Daoy (cell line): ENCODE results near the gene PTPRN2. TPM values are rescaled to one million over a fixed set of nuclear protein-coding genes. Genes with fewer than 3 reads are reported as not detected.

ENCODE experiments used
- DNase-seq: peaks from one replicate; pipeline ENCODE4 v3.0.0-alpha.2; 2015; ENCODE audit warnings: low read depth
- total RNA-seq: library from RNA; depleted of rRNA; stranded (reverse); fragments of >200 nt; shearing (Covaris generic); gene quantifications from 2 replicates; pipeline ENCODE4 v1.2.3, GENCODE V29; 2014

The PTPRN2 gene
- total RNA-seq, 1 experiment from 2014 or later = 8.3 TPM

DNA sequence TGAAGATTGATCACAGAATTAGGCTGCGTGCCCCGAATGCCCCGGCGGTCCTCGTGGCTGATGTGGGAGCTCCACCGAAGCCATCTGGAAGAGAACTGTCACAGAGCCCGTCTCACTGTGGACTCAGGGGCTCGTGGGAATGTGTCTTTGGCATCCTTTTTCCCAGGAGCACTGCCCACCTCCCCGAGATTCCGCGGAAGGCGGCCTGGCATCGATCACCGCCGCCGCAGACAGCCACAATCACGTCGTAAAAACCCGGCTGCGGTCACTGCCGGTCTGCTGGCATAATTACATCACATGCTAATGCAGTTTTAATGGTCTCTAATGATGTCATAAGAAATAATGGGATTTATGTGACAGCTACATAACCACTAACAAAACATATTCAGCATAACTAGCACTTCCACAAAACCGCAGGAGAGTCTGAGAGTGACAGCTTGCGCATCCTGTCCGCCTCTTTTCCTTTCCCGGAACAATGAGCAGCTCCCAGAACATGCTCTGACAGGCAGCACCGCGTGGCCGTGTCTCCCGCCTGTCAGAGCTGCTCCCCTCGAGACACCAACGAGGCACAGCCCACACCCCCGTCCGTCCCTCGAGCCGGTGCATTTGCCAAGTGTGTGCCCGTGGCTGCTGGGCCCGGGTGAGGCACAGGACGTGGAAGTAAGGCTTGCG lies 490.0 kb downstream of the PTPRN2 start:
- DNase-seq = peak; percentile 55

DNA sequence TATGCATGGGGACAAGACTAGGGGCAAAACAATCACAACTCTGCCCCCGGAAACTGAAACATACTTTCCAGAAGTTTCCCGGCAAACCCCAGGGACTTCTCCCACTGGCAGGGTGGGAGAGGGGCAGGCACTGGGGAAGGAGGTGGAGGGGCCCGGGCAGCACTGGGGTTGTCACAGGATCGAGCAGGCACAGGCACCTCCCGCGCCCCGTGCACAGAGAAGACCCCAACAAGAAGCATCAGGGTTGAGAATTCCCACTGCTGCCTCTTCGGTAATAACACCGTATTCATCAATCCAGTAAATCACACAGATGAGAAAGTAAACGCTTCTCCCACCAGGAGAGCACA lies 490.5 kb downstream of the PTPRN2 start:
- DNase-seq = no peak

DNA sequence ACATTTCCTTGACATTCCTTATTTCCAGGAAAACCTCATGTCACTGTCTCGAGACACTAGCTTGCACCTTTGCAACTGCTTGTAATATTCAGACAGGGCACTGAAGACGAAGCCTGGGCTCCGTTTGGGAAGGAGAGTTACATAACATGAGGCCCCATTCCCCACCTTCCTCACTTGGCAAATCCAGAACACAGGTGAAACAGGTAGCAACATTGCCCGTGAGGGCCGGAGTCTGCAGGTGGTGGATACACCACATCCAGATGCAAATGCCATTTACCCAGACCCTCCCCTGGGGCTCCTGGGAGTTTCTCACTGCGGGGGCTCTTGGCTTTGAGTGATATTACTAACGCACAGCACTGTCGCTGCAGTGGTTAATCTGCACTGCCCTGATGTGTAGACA lies 491.0 kb downstream of the PTPRN2 start:
- DNase-seq = no peak

DNA sequence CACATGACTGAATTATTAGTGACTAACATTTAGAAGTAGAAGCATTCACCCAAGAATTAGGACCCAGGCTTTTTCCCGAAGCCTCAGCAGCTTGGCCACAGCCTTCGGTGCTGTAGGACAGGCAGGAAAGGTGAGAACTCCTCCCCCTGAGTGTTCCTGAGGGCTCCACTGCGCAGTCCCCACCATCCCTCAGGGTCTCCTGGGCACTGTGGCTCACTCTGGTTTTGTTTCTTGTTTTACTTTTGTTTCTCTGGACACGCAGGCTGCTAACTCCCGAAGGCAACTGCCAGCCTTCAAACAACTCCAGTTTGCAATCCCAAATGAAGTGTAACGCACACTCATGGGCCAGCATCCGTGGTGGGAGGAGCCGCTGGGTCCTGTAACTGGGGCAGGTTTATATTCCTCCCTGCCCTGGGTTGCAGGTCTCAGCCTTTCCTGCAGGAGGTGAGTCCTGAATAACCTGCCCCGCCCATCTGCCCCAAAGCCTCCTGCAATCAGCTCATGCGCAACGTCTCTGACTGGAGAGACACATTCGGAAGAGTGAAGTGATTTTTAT lies 492.9 kb downstream of the PTPRN2 start:
- no peak for DNase-seq

DNA sequence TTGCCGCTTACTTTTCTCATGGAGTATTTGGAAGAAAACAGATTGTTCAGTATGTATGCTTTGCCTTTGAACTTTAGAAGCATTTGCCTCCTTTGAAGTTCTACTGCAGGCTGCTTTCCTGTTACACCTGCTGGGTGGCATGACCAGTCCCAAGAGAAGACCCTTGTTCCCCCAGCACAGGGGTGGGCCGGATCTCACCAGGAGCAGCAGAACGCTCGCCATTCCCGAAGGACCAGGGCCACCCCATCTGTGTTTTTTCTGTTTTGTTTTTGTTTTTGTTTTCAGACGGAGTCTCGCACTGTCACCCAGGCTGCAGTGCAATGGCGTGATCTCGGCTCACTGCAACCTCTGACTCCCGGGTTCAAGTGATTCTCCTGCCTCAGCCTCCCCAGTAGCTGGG lies 493.6 kb downstream of the PTPRN2 start:
- DNase-seq = no peak

DNA sequence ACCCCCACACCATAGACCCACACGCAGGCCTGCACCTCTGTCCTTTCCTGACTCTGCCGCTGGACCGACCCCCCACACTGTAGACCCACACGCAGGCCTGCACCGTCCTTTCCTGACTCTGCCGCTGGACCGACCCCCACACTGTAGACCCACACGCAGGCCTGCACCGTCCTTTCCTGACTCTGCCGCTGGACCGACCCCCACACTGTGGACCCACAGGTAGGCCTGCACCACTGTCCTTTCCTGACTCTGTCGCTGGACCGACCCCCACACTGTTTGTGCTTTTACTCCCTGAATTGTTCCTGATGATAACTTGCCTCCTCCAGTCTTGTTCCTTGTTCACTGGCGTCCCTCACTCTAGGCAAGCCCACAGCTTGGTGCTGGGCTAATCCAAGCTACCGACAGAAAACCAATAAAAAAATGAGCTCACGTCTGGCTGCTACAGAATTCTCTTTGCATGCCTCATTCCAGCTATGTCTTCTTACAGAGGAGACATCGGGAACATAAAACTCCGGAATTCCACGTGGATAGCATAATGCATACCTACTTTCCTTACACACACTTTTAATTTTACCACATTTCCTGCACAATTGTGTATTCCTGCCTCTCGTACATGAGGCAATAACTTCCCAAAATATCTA lies 494.3 kb downstream of the PTPRN2 start:
- DNase-seq = no peak

DNA sequence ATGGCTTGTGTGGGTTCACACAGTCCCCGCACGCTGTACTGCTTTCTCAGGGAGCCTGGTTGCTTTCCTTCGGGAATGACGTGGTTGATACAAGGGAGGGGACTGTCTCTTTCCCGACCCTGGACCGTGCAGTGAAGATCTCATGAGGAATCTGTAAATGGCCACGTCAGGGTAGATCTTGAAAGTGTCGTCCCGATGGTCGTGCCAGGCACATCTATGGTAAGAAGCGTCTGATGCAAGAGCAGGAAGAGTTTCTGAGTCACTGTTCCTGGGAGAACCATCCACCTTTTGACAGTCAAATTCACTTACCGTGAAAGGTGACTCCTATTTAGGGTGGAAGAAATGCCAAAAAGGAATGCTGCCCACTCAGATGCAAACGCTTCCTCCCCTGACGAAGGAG lies 500.4 kb downstream of the PTPRN2 start:
- DNase-seq = no peak

DNA sequence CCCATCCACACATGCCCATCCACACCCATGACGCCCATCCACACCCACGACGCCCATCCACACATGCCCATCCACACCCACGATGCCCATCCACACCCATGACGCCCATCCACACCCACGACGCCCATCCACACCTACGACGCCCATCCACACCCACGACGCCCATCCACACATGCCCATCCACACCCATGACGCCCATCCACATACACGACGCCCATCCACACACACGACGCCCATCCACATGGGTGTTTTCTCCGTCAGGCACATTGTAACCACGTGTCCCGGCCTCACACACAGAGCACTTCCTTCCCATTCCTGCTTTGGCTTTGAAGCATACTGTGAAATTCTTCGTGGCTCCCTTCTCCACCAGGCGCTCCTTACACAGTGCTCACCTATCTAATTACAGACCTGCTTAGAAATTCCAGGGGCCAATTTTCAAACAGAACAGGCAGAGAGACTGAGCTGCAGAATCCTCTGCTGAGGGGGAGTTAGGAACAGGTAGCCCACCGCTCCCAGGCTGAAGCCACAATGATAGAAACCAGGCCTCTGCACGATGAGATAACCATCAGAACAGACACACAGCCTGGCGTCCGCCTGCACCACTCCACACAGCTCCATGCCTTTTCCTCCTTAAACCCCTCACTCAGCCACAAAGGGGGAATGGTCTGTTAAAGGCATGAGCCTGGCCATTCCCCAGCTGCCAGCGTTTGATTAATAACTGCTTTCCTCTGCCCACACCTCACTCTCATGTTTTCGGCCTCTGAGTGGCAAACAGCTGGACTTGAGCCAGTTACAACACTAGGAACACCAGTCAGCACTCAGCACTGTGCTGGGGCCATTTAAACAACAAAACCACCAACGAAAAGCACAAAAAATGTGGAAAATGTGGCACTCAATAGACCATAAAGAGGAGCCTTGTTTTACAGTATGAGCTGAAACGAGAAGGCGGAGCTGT lies 501.6 kb downstream of the PTPRN2 start:
- no peak for DNase-seq

DNA sequence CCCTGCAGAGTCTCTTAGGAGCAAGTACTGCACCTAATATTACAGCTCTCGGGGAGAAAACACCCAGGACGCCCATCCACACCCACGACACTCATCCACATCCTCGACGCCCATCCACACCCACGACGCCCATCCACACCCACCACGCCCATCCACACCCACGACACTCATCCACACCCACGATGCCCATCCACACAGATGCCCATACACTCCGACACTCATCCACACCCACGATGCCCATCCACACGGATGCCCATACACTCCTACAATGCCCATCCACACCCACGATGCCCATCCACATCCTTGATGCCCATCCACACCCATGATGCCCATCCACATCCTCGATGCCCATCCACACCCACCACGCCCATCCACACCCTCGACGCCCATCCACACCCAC lies 503.1 kb downstream of the PTPRN2 start:
- DNase-seq = no peak

DNA sequence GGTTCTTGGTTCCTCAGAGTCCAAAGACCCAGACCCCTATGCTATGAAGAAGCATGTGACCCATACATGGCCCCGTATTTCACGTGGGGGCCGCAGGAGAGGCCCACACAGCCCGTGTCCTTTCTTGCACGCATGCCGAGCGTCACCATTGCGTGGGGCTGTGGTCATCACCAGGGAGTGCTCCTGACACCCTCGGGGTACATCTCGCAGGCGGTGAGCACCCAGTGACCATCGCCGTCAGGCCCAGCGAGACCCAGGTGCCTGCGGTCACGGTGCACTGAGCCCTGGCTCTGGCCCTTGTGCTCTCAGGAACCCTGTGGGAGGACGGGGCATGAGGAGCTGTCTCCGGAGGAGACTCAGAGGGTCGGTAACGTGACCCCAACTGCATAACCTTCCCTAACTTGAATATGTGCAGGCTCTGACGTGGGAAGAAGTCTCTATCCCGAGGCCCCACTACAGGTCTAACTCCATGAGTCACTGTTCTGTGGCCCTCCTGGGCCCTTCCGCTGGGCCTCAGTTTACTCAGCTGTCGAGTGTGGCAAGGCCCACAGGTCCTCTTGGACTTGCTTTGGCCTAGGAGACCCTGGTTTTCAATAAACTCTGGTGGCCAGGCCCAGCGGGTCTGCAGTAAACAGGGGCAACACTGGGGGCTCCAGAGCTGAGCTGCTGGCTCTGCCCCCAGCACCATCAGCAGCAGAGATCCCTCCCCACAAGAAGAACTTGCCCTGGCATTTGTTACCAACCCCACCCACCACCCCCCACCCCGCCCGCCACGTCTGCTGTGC lies 503.9 kb downstream of the PTPRN2 start:
- no peak for DNase-seq

DNA sequence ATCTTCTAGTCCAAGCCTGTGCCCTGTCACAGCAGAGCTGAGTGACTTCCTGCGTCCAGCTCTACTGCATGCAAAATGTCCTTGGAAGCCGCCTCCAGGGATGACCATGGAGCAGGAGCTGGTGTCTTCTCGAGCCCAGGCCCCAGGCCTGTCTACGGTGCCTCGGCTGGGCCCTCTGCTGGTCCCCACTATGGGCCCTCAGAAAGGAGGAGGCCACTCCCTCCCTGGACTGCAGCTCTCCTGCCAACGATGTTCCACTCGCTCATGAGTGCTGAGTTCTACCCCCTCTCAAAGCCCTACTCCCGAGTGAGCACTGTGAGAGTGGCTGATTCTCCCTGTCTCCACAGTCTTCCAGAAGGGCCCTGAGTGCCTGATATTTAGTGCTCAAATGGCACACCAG lies 504.9 kb downstream of the PTPRN2 start:
- DNase-seq = no peak

DNA sequence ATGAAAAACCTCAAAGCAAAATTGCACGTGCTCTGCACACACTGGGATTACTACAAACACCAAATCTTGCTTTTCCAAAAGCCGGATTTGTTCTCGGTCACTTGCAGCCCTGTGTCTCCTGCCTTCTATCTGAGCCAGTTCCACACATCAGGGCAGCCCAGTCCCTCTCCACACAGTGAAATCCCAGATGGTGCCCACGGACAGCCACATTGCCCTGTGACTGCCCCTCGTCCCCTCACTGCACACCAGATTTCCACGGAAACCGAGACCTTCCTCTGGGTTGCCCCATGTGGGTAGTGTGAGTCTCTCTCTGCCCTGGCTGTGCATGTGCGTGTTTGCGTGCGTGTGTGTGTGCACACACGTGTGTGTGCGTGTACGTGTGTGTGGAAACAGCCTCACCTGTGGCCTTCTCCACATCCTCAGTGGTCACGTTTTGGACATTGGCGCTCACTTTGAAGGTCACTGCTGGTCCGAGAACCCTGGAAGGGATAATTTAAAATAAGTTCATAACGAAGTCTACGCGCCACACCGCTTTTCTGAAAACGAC lies 506.7 kb downstream of the PTPRN2 start:
- no peak for DNase-seq

DNA sequence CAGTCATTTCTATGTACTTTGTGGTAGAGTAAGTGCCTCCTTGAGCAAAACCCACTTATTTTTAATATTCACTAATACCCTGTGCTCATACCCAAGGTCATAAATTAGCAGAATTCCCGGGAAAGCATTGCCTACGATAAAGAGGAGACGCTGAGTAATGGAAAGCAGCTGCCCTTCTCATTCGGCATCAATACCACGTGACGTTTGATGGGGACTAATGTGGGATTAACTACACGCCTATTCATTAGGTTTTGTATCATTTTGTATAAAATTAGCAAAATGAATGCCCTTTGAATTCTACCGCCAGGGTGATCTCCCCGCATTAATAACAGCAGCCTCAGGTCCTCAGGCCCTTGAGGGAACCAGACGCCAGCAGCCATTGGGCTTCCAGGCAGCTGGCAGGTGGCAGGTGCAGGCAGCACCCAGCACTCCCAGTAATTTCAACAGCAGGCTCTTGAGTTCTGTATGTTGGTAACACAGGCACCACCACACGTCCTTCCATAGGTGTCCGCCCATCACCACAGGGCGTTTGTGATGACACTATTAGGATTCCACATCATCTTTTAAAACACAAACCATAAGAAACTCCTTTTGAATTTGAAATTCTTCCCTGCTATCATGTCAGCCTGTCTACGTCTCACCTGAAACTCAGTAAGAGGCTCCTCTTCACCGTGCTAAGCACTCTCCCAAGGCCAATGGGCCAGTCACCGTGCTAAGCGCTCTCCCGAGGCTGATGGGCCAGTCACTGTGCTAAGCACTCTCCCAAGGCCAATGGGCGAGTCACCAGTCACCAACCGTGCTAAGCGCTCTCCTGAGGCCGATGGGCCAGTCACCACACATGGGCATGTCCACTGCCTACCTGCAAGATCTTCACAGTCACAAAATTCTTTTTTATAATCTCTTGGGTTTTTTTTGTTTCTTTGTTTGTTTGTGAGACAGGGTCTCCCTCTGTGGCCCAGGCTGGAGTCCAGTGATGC lies 509.4 kb downstream of the PTPRN2 start:
- DNase-seq = no peak

DNA sequence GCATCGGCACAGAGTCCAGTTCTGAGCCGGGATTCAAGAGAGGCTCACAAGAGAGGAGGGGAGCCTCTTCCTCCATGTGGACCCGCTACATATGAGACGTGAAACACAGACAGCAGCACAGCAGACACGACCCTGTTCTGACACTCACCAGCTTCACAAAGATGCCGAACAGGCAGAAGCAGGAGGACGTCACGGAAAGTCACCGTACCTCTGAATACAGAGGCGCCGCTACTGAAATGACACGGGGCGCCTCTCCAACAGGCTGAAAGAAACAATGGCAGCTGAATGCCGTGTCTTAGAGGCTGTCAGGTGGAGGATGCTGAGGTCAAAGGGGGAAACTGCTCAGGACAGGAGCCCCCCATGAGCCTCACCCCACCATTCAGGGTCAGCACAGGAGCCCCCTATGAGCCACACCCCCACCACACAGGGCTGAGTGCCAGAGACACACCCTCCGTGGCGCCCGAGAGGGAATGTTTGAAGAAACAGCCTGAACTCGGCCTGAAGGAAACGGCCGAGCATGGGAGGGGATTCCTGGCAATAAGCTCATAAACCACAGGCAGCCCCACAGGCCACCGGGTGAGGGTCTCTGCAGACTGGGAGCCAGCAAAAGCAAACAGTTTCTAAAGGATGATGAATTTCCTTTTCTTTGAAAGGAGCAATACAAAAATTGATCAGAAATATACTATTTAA lies 510.3 kb downstream of the PTPRN2 start:
- DNase-seq = no peak

DNA sequence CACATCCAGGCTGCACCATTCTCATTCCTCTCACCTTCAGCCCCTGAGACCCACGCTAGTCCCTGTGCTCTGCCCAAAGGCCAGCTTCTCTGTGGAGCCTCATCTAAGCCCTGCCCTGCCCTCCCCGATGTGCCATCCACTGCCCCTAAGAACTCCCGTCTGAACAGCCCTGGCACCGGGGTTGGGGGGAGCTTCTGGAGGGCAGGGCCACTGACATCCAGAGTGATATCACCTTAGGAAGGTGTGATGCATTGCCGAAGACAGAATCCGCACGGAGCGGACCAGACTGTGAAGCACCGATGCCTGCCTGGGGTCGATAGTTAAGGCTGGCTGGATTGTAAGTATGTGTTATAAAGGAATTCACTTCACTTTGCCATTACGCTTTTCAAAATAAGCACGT lies 511.0 kb downstream of the PTPRN2 start:
- no peak for DNase-seq

DNA sequence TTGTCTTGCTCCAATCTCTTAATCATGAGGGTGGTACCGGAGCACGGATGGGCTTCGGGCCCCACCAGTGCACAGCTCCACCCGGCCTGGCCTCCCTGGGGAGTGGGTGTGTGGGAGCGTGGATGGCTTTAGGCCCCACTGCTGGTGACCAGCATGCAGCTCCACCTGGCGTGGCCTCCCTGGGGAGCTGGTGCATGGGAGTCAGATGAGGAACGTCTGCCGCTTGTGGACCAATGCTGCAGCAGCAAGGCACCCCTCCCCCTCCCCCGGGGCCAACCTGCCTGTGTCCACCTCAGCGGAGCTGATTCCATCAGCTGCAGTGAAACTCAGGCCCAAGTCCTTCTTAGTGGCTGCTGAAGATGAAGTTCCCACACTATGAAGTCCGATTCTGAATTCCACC lies 511.4 kb downstream of the PTPRN2 start:
- DNase-seq = no peak

DNA sequence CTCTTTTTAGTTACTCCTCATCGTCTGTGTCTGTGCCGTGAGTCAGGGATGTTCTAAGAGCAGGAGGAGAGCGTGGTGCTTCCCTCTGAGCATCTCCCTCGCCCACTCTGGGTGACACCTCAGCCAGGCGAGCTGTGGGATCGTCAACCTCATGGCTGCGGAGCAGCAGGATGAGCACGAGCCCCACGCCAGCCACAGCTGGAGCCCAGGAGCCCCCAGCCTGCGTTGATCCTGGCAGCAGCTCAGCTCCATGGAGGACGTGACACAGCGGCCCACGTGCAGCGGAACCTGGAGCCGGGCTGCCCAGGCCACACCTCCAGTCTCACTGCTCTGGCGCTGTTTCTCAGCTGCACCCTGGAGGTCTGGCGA lies 512.0 kb downstream of the PTPRN2 start:
- no peak for DNase-seq

DNA sequence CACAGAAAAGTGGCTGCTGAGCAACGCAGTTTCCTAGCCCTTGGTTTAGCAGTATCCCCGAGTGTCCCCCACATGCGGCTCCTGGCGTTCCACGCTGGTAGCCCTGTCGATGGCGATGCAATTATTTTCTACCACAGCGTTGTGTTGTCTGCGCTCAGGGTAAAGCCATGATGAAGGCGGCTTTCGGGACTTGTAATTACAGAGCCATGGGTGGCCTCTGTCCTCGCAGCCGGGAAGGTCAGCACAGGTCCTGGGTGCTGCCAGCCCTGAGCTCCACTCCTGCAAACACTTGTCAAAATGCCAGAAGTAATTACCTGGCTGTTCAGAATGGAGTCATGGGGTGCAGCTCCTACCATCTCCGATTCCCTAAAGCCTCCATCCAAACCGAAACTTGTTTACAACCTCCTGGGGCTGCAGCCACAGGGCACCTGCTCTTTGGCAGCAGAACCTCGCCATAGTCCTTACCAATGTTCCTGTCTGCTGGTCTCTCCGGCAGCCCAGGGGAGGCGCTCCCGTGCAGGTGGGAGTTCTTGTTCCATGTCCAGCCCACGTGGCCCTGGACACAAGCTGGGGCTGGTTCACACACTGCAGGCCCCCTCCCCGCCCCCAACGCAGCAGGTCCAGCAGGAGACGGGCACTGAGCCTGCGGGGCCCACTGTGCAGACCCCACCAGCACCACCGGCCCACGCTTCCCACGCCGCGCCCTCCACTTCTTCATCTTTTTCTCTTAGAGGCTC lies 512.6 kb downstream of the PTPRN2 start:
- no peak for DNase-seq
